H9 (cell line): Measurements from ENCODE around the gene TMEM175. TPM values are rescaled to one million over a fixed set of nuclear protein-coding genes. Genes with fewer than 3 reads are reported as not detected.

ENCODE experiments used
- DNase-seq: peaks from one replicate; pipeline ENCODE4 v3.0.0-alpha.2; 2017
- H2AFZ ChIP-seq: one replicate; pipeline ENCODE4 v1.6.1; 2013; ENCODE audit warnings: mild to moderate bottlenecking, low read length, control low read depth, moderate library complexity
- H2AK5ac ChIP-seq: 2 replicates; pipeline ENCODE4 v1.6.1; 2013; ENCODE audit warnings: low read length, control low read depth, mixed read lengths; ENCODE audit not compliant: insufficient read length
- H2BK120ac ChIP-seq: one replicate; pipeline ENCODE4 v1.6.1; 2013; ENCODE audit warnings: low read depth, mild to moderate bottlenecking, low read length, control low read depth, inconsistent platforms; ENCODE audit not compliant: poor library complexity, severe bottlenecking
- H2BK12ac ChIP-seq: 2 replicates; pipeline ENCODE4 v1.6.1; 2013; ENCODE audit warnings: low read length, control low read depth, mixed read lengths, low read depth; ENCODE audit not compliant: insufficient read length
- H2BK15ac ChIP-seq: 2 replicates; pipeline ENCODE4 v1.6.1; 2013; ENCODE audit warnings: low read depth, low read length, control low read depth
- H2BK20ac ChIP-seq: one replicate; pipeline ENCODE4 v1.6.1; 2013; ENCODE audit warnings: low read depth, mild to moderate bottlenecking, low read length, control low read depth, inconsistent platforms; ENCODE audit not compliant: poor library complexity, severe bottlenecking
- H2BK5ac ChIP-seq: 2 replicates; pipeline ENCODE4 v1.6.1; 2013; ENCODE audit warnings: low read length, control low read depth, mixed read lengths; ENCODE audit not compliant: insufficient read length
- H3K14ac ChIP-seq: 2 replicates; pipeline ENCODE4 v1.6.1; 2013; ENCODE audit warnings: low read length, control low read depth; ENCODE audit not compliant: insufficient read depth
- H3K18ac ChIP-seq: 2 replicates; pipeline ENCODE4 v1.6.1; 2013; ENCODE audit warnings: low read depth, mild to moderate bottlenecking, mixed read lengths, low read length, control low read depth; ENCODE audit not compliant: insufficient read length
- H3K23ac ChIP-seq: 2 replicates; pipeline ENCODE4 v1.6.1; 2013; ENCODE audit warnings: low read length, control low read depth, mixed read lengths, low read depth; ENCODE audit not compliant: insufficient read length
- H3K23me2 ChIP-seq: 2 replicates; pipeline ENCODE4 v1.6.1; 2013; ENCODE audit warnings: low read depth, mild to moderate bottlenecking, mixed read lengths, low read length, control low read depth; ENCODE audit not compliant: insufficient read length, poor library complexity, severe bottlenecking
- H3K27ac ChIP-seq: 2 replicates; pipeline ENCODE4 v1.5.1; 2013; ENCODE audit warnings: low read length, control low read depth, mixed read lengths, low read depth; ENCODE audit not compliant: insufficient read length
- H3K27me3 ChIP-seq: 2 replicates; pipeline ENCODE4 v1.6.1; 2013; ENCODE audit warnings: low read length, control low read depth, inconsistent platforms; ENCODE audit not compliant: insufficient read depth
- H3K4ac ChIP-seq: 2 replicates; pipeline ENCODE4 v1.6.1; 2013; ENCODE audit warnings: low read depth, mild to moderate bottlenecking, control low read depth, inconsistent platforms, low read length, moderate library complexity
- H3K4me1 ChIP-seq: 2 replicates; pipeline ENCODE4 v1.6.1; 2013; ENCODE audit warnings: low read length, control low read depth, inconsistent platforms; ENCODE audit not compliant: insufficient read depth
- H3K4me2 ChIP-seq: 2 replicates; pipeline ENCODE4 v1.6.1; 2013; ENCODE audit warnings: low read length, control low read depth, mixed read lengths; ENCODE audit not compliant: insufficient read length, insufficient read depth
- H3K56ac ChIP-seq: 2 replicates; pipeline ENCODE4 v1.6.1; 2013; ENCODE audit warnings: low read depth, mild to moderate bottlenecking, mixed read lengths, low read length, control low read depth; ENCODE audit not compliant: insufficient read length
- H3K79me1 ChIP-seq: 2 replicates; pipeline ENCODE4 v1.6.1; 2013; ENCODE audit warnings: low read depth, mild to moderate bottlenecking, moderate library complexity, low read length, control low read depth, inconsistent platforms; ENCODE audit not compliant: insufficient read depth, poor library complexity, severe bottlenecking
- H3K79me2 ChIP-seq: 2 replicates; pipeline ENCODE4 v1.6.1; 2013; ENCODE audit warnings: low read length, control low read depth, inconsistent platforms; ENCODE audit not compliant: insufficient read depth
- H3K9ac ChIP-seq: 2 replicates; pipeline ENCODE4 v1.6.1; 2013; ENCODE audit warnings: low read length, control low read depth, mixed read lengths; ENCODE audit not compliant: insufficient read length; ENCODE audit errors: extremely low read depth
- H3K9me3 ChIP-seq: one replicate; pipeline ENCODE4 v1.6.1; 2013; ENCODE audit warnings: low read depth, low read length, inconsistent platforms; ENCODE audit not compliant: control insufficient read depth
- H3T11ph ChIP-seq: one replicate; pipeline ENCODE4 v1.6.1; 2013; ENCODE audit warnings: mild to moderate bottlenecking, low read length, control low read depth, inconsistent platforms
- H4K20me1 ChIP-seq: one replicate; pipeline ENCODE4 v1.6.1; 2013; ENCODE audit not compliant: control insufficient read depth, insufficient read length, insufficient read depth
- H4K5ac ChIP-seq: 2 replicates; pipeline ENCODE4 v1.6.1; 2013; ENCODE audit warnings: low read depth, mild to moderate bottlenecking, mixed read lengths, low read length, control low read depth; ENCODE audit not compliant: insufficient read length
- H4K8ac ChIP-seq: replicated peaks from 2 replicates; pipeline ENCODE4 v1.6.1; 2013; ENCODE audit warnings: low read length, control low read depth, mixed read lengths, low read depth; ENCODE audit not compliant: insufficient read length
- H4K91ac ChIP-seq: 2 replicates; pipeline ENCODE4 v1.6.1; 2013; ENCODE audit warnings: low read depth, mild to moderate bottlenecking, moderate library complexity, mixed read lengths, low read length, control low read depth; ENCODE audit not compliant: insufficient read length
- H3K27ac Mint-ChIP-seq, 3 experiments: 2 replicates in 2 of 3; 3 replicates in 1 of 3; pipeline ENCODE4 v1.8.0; 2020 to 2021; ENCODE audit warnings: mixed read lengths in 3 of 3, mild to moderate bottlenecking in 1 of 3, moderate library complexity in 1 of 3
- H3K27me3 Mint-ChIP-seq: 2 replicates; pipeline ENCODE4 v1.8.0; 2021; ENCODE audit warnings: low read depth, mild to moderate bottlenecking, moderate library complexity, mixed read lengths
- H3K36me3 Mint-ChIP-seq, 3 experiments: 2 replicates in 2 of 3; 3 replicates in 1 of 3; pipeline ENCODE4 v1.8.0; 2020 to 2021; ENCODE audit warnings: low read depth in 3 of 3, mixed read lengths in 3 of 3; ENCODE audit not compliant: insufficient read depth in 1 of 3
- H3K4me1 Mint-ChIP-seq, 2 experiments: 2 replicates each; pipeline ENCODE4 v1.8.0; 2020; ENCODE audit warnings: mixed read lengths in 2 of 2
- H3K4me3 Mint-ChIP-seq, 2 experiments: 2 replicates in 1 of 2; 3 replicates in 1 of 2; pipeline ENCODE4 v1.8.0; 2020 to 2021; ENCODE audit warnings: mild to moderate bottlenecking in 2 of 2, mixed read lengths in 2 of 2, moderate library complexity in 1 of 2
- H3K9me3 Mint-ChIP-seq, 2 experiments: 2 replicates in 1 of 2; 3 replicates in 1 of 2; pipeline ENCODE4 v1.8.0; 2020; ENCODE audit warnings: mild to moderate bottlenecking in 2 of 2, mixed read lengths in 2 of 2, moderate library complexity in 1 of 2
- WGBS: extraction: QIAGEN DNeasy Blood & Tissue Kit; methylation state at CpG from one replicate; pipeline ENCODE4 v1.1.7; 2013; ENCODE audit warnings: missing lambda C conversion rate, low lambda C conversion rate, mixed read lengths; ENCODE audit not compliant: insufficient read length; ENCODE audit errors: extremely low coverage; 5-methylcytosine and 5-hydroxymethylcytosine counted together
- total RNA-seq: library from RNA; stranded (reverse); gene quantifications from 2 replicates; pipeline ENCODE4 v1.2.1, GENCODE V29; 2021
- TF ChIP-seq, protein P1 (sequence below): fragments of 200-600 bp; sonication (generic); conservative IDR thresholded peaks from 3 replicates; pipeline ENCODE4 v1.8.0; 2021; ENCODE audit warnings: antibody characterized with exemption, mild to moderate bottlenecking

The TMEM175 gene
- total RNA-seq, 1 experiment from 2014 or later, result 6.4 TPM

DNA sequence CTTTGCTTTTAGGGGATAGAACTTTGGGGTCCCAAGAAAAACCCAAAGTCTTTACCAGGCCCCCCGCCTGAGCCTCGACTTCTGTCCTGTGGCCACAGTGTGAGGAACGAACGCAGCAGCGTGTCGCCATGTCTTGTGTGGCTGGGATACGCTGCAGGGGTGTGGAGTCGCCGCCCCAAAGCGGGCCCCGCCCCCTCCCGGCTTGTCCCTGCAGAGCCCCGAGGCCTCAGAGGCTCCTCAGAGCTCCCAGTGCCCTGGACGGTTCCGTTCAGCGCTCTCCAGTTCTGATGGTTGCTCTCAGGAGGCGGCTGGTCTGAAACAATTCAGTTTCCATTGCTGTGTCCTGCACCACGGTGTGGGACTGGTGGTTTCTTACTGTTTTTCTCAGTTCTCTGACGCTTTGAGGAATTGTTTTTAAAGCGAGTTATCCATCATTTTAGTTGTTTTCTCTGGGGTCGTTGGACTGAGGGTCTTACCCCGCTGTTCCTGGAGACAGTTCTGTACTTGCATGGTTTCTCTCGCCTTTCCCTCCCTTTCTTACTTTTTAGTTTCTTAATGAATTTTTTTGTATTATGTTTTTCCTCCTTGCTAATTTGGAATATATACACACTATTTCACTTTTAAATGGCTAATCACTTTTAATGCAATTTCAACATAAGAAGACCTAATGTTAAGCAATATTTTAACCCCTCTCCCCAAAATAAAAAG is 53.0 kb downstream of the TMEM175 start:
- no peak overlapping the region for H3K14ac ChIP-seq
- no peaks in the 10 kb centered on the region for H3K79me2 ChIP-seq
- TF ChIP-seq, protein P1, sequence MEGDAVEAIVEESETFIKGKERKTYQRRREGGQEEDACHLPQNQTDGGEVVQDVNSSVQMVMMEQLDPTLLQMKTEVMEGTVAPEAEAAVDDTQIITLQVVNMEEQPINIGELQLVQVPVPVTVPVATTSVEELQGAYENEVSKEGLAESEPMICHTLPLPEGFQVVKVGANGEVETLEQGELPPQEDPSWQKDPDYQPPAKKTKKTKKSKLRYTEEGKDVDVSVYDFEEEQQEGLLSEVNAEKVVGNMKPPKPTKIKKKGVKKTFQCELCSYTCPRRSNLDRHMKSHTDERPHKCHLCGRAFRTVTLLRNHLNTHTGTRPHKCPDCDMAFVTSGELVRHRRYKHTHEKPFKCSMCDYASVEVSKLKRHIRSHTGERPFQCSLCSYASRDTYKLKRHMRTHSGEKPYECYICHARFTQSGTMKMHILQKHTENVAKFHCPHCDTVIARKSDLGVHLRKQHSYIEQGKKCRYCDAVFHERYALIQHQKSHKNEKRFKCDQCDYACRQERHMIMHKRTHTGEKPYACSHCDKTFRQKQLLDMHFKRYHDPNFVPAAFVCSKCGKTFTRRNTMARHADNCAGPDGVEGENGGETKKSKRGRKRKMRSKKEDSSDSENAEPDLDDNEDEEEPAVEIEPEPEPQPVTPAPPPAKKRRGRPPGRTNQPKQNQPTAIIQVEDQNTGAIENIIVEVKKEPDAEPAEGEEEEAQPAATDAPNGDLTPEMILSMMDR, result no peak
- H2AFZ ChIP-seq, result peak overlapping the region; percentile 24
- H3K56ac ChIP-seq, result no peak overlapping the region
- H3K4me1 ChIP-seq, result peaks cover 3% of the 10 kb centered on the region; the same call in 1 of the 2 replicates
- H3K4me2 ChIP-seq, result peak overlapping the region; percentile 31
- no peaks in the 10 kb centered on the region for H3K79me1 ChIP-seq
- no peak overlapping the region for H3K27ac Mint-ChIP-seq
- H3K9me3 Mint-ChIP-seq, result 0 out of 5 replicates have a peak, but pooled peaks cover 0 to 4% of the 10 kb centered on the region in 2 experiments
- no peak overlapping the region for H4K8ac ChIP-seq
- H3T11ph ChIP-seq, result no peak overlapping the region
- H3K9me3 ChIP-seq, result no peaks in the 10 kb centered on the region
- H2BK120ac ChIP-seq, result no peak overlapping the region
- H3K18ac ChIP-seq, result no peak overlapping the region
- H3K4me3 Mint-ChIP-seq, result peak overlapping the region; percentile 43 to 59
- no peak overlapping the region for H3K4ac ChIP-seq
- no peak overlapping the region for H3K23ac ChIP-seq
- DNase-seq, result peak; percentile 88
- H3K27ac ChIP-seq, result no peak overlapping the region
- H3K27me3 ChIP-seq, result no peaks in the 10 kb centered on the region; the same call in 1 of the 2 replicates
- H4K91ac ChIP-seq, result no peak overlapping the region
- no CpG with 5 or more reads among the region's 23 CpGs for WGBS
- no peaks in the 10 kb centered on the region for H3K36me3 Mint-ChIP-seq
- peaks cover 11 to 13% of the 10 kb centered on the region in 2 experiments for H3K4me1 Mint-ChIP-seq
- peaks cover 3% of the 10 kb centered on the region for H3K23me2 ChIP-seq
- H4K5ac ChIP-seq, result no peak overlapping the region
- no peak overlapping the region for H2BK5ac ChIP-seq
- H3K9ac ChIP-seq, result no peak overlapping the region
- no peak overlapping the region for H2BK20ac ChIP-seq
- no peaks in the 10 kb centered on the region for H4K20me1 ChIP-seq
- H2BK12ac ChIP-seq, result no peak overlapping the region
- no peak overlapping the region for H2BK15ac ChIP-seq
- H3K27me3 Mint-ChIP-seq, result peaks cover 44% of the 10 kb centered on the region
- no peak overlapping the region for H2AK5ac ChIP-seq
